SK-N-MC (cell line): ENCODE results near the gene REXO4.

Source experiments
- EZH2 ChIP-seq: fragments of 200-600 bp; sonication (generic); IDR thresholded peaks from one replicate; pipeline ENCODE4 v1.6.1; 2017; ENCODE audit warnings: antibody characterized with exemption
- FOXP2 ChIP-seq: optimal IDR thresholded peaks from 2 replicates; pipeline ENCODE3; 2011; ENCODE audit warnings: mild to moderate bottlenecking, moderate library complexity; ENCODE audit not compliant: insufficient read depth; ENCODE audit errors: extremely low read length, control extremely low read depth
- POLR2AphosphoS5 ChIP-seq: IDR thresholded peaks from 2 replicates; pipeline ENCODE4 v1.6.1; 2012; ENCODE audit warnings: mild to moderate bottlenecking, low read depth, low read length, borderline replicate concordance

- TF ChIP-seq EZH2 (no peak), POLR2AphosphoS5 (no peak), FOXP2 (no peak)
Measured at GRCh38 chr9:133423216-133423615, 5.4 kb upstream of the REXO4 start.
